Measurements from ENCODE around the gene SLC43A1. TPM values are rescaled to one million over a fixed set of nuclear protein-coding genes. Genes with fewer than 3 reads are reported as not detected.

Gene SLC43A1
- total RNA-seq, 2 experiments from 2014 or later, result 36.8 to 37.1 TPM

- no peak overlapping the region for H3K4me3 Mint-ChIP-seq
- H3K4me1 Mint-ChIP-seq, result peaks cover 7% of the 10 kb centered on the region
- no peaks in the 10 kb centered on the region for H3K36me3 Mint-ChIP-seq
- DNase-seq, result no peak
- H3K27ac Mint-ChIP-seq, result no peak overlapping the region
- H3K27me3 Mint-ChIP-seq, result no peaks in the 10 kb centered on the region
- H3K9me3 Mint-ChIP-seq, result no peaks in the 10 kb centered on the region
Observed at GRCh38 chr11:57469268-57469667, 46.2 kb downstream of the SLC43A1 start.

GRCh38 chr11:57468276-57468675 is 47.2 kb downstream of the SLC43A1 start:
- Mint-ChIP-seq H3K27ac (no peak overlapping the region), H3K27me3 (no peaks in the 10 kb centered on the region)

GRCh38 chr11:57467508-57468157 is 47.9 kb downstream of the SLC43A1 start:
- peaks cover 4% of the 10 kb centered on the region for H3K27me3 Mint-ChIP-seq
- H3K27ac Mint-ChIP-seq, result no peak overlapping the region
- H3K4me3 Mint-ChIP-seq, result no peak overlapping the region
- H3K9me3 Mint-ChIP-seq, result no peaks in the 10 kb centered on the region
- no peak for DNase-seq
- H3K4me1 Mint-ChIP-seq, result no peaks in the 10 kb centered on the region
- H3K36me3 Mint-ChIP-seq, result no peaks in the 10 kb centered on the region

More at GRCh38 chr11:57468276-57468675, 47.2 kb downstream of the SLC43A1 start:
- no peak for DNase-seq
- no peaks in the 10 kb centered on the region for H3K4me1 Mint-ChIP-seq
- H3K4me3 Mint-ChIP-seq, result no peak overlapping the region
- no peaks in the 10 kb centered on the region for H3K9me3 Mint-ChIP-seq
- H3K36me3 Mint-ChIP-seq, result no peaks in the 10 kb centered on the region

GRCh38 chr11:57466680-57467079 is 48.8 kb downstream of the SLC43A1 start:
- Mint-ChIP-seq H3K36me3 (no peaks in the 10 kb centered on the region), H3K4me1 (no peaks in the 10 kb centered on the region), H3K9me3 (no peaks in the 10 kb centered on the region), H3K27ac (no peak overlapping the region), H3K27me3 (peaks cover 11% of the 10 kb centered on the region), H3K4me3 (no peak overlapping the region)
- DNase-seq, result no peak

GRCh38 chr11:57464539-57465181 is 50.8 kb downstream of the SLC43A1 start:
- Mint-ChIP-seq H3K27ac (no peak overlapping the region), H3K4me3 (no peak overlapping the region), H3K36me3 (no peaks in the 10 kb centered on the region), H3K9me3 (no peaks in the 10 kb centered on the region), H3K27me3 (peaks cover 29% of the 10 kb centered on the region), H3K4me1 (peaks cover 5% of the 10 kb centered on the region)
- DNase-seq, result no peak

- H3K9me3 Mint-ChIP-seq, result no peaks in the 10 kb centered on the region
- no peak for DNase-seq
- H3K4me1 Mint-ChIP-seq, result peaks cover 10% of the 10 kb centered on the region
- H3K27ac Mint-ChIP-seq, result no peak overlapping the region
- no peak overlapping the region for H3K4me3 Mint-ChIP-seq
- H3K36me3 Mint-ChIP-seq, result no peaks in the 10 kb centered on the region
- H3K27me3 Mint-ChIP-seq, result peaks cover 35% of the 10 kb centered on the region
Observed at GRCh38 chr11:57463671-57464538, 51.6 kb downstream of the SLC43A1 start.

GRCh38 chr11:57462597-57462996 is 52.9 kb downstream of the SLC43A1 start:
- Mint-ChIP-seq H3K4me3 (no peak overlapping the region), H3K27me3 (peaks cover 44% of the 10 kb centered on the region), H3K27ac (no peak overlapping the region), H3K4me1 (peaks cover 18% of the 10 kb centered on the region), H3K9me3 (no peaks in the 10 kb centered on the region), H3K36me3 (no peaks in the 10 kb centered on the region)
- no peak for DNase-seq

GRCh38 chr11:57461841-57462489 is 53.5 kb downstream of the SLC43A1 start:
- no peak for DNase-seq
- peaks cover 48% of the 10 kb centered on the region for H3K27me3 Mint-ChIP-seq
- H3K27ac Mint-ChIP-seq, result no peak overlapping the region
- no peaks in the 10 kb centered on the region for H3K36me3 Mint-ChIP-seq
- H3K4me1 Mint-ChIP-seq, result peaks cover 21% of the 10 kb centered on the region
- H3K4me3 Mint-ChIP-seq, result no peak overlapping the region
- no peaks in the 10 kb centered on the region for H3K9me3 Mint-ChIP-seq

GRCh38 chr11:57460758-57461749 is 54.4 kb downstream of the SLC43A1 start:
- Mint-ChIP-seq H3K4me3 (no peak overlapping the region), H3K4me1 (peaks cover 21% of the 10 kb centered on the region), H3K9me3 (no peaks in the 10 kb centered on the region), H3K27ac (no peak overlapping the region), H3K36me3 (no peaks in the 10 kb centered on the region), H3K27me3 (peaks cover 48% of the 10 kb centered on the region)
- DNase-seq, result no peak

- H3K36me3 Mint-ChIP-seq, result no peaks in the 10 kb centered on the region
- H3K4me3 Mint-ChIP-seq, result peak within 1 kb of the TSS; percentile 75
- no peak within 1 kb of the TSS for H3K27ac Mint-ChIP-seq
- no peaks in the 10 kb centered on the region for H3K9me3 Mint-ChIP-seq
- H3K27me3 Mint-ChIP-seq, result peaks cover 48% of the 10 kb centered on the region
- peaks cover 21% of the 10 kb centered on the region for H3K4me1 Mint-ChIP-seq
- peak; percentile 59 for DNase-seq
Observed at GRCh38 chr11:57460022-57460757, 55.3 kb downstream of the SLC43A1 start, which contains the start of gene RTN4RL2. Gene RTN4RL2, plus strand, starts transcription at chr11:57460528. Its CDS starts 338 bp downstream, at chr11:57460866.

GRCh38 chr11:57459164-57460021 is 56.1 kb downstream of the SLC43A1 start:
- Mint-ChIP-seq H3K27me3 (peaks cover 48% of the 10 kb centered on the region), H3K27ac (no peak overlapping the region), H3K4me1 (peaks cover 21% of the 10 kb centered on the region), H3K4me3 (peak overlapping the region; percentile 80), H3K9me3 (no peaks in the 10 kb centered on the region), H3K36me3 (no peaks in the 10 kb centered on the region)
- peak; percentile 40 for DNase-seq

GRCh38 chr11:57458410-57459163 is 56.9 kb downstream of the SLC43A1 start:
- H3K9me3 Mint-ChIP-seq, result no peaks in the 10 kb centered on the region
- H3K4me3 Mint-ChIP-seq, result peak overlapping the region; percentile 80
- no peaks in the 10 kb centered on the region for H3K36me3 Mint-ChIP-seq
- peaks cover 21% of the 10 kb centered on the region for H3K4me1 Mint-ChIP-seq
- H3K27ac Mint-ChIP-seq, result no peak overlapping the region
- H3K27me3 Mint-ChIP-seq, result peaks cover 48% of the 10 kb centered on the region
- DNase-seq, result peak; percentile 61

Measured in activated naive CD8-positive, alpha-beta T cell treated with anti-CD3 and anti-CD28 coated beads for 36 hours (primary cell).